ENCODE measurements around the gene RNF111.
"Not testable (repeated sequence)": the region's sequence is repeated elsewhere in the genome, so short reads cannot be mapped to it uniquely, and the experiment has no call there.

The RNF111 gene

GRCh38 chr15:59133929-59134427 is 146.5 kb downstream of the RNF111 start:
- no peak for DNase-seq (ENCODE audit: low read depth, low spot score)

- DNase-seq (ENCODE audit: low read depth, low spot score): no peak
Observed at GRCh38 chr15:59137566-59137965, 150.1 kb downstream of the RNF111 start.

- no peak for DNase-seq (ENCODE audit: low read depth, low spot score)
Observed at GRCh38 chr15:59138243-59138642, 150.8 kb downstream of the RNF111 start.

GRCh38 chr15:59140422-59141226 is 153.2 kb downstream of the RNF111 start:
- no peak for DNase-seq (ENCODE audit: low read depth, low spot score)

GRCh38 chr15:59143281-59143680 is 155.8 kb downstream of the RNF111 start:
- no peak for DNase-seq (ENCODE audit: low read depth, low spot score)

GRCh38 chr15:59144594-59144993 is 157.1 kb downstream of the RNF111 start:
- DNase-seq (ENCODE audit: low read depth, low spot score): not testable (repeated sequence)
